ENCODE measurements around the gene NUDT3. TPM values are rescaled to one million over a fixed set of nuclear protein-coding genes. Genes with fewer than 3 reads are reported as not detected.

The NUDT3 gene
- total and polyA plus RNA-seq, 9 of the 15 experiments (the other 6 are each of a cell fraction or from before 2014, with no cell fraction given), result 5.4 to 81.2 (median 56.4) TPM

GRCh38 chr6:34274129-34274528 lies 118.3 kb downstream of the NUDT3 start:
- DNase-seq (ENCODE audit: extremely low read depth in 1 of 4, low spot score in 3 of 4), result peak in 3 of 4 experiments; percentile 7 to 45 (median 8)
- TF ChIP-seq CXXC5 (CRISPR knock-in tag; IDR thresholded peaks at IDR 0.05) (no peak), ZNF592 (IDR thresholded peaks at IDR 0.05) (peak; percentile 50; the same call in 1 of the 2 replicates), MLX (CRISPR knock-in tag; conservative IDR thresholded peaks at IDR 0.05) (no peak), RBM25 (IDR thresholded peaks at IDR 0.05; ENCODE audit: low read depth, low read length, severe bottlenecking) (no peak), ZNF668 (CRISPR knock-in tag; IDR thresholded peaks at IDR 0.05) (peak; percentile 40; the same call in 1 of the 2 replicates), DMBX1 (CRISPR knock-in tag; IDR thresholded peaks at IDR 0.05; ENCODE audit: borderline replicate concordance) (peak; percentile 46; the same call in 1 of the 2 replicates), GATA2 (CRISPR knock-in tag; IDR thresholded peaks at IDR 0.05) (no peak), KAT7 (CRISPR knock-in tag; IDR thresholded peaks at IDR 0.05; ENCODE audit: borderline replicate concordance) (peak; percentile 4; the same call in 1 of the 2 replicates), PKNOX1 (IDR thresholded peaks at IDR 0.05) (no peak), NR2C1 (IDR thresholded peaks at IDR 0.05) (no peak; the same call in 1 of the 2 replicates), NR2C1 (tag; IDR thresholded peaks at IDR 0.05) (peak; percentile 21; the same call in 1 of the 2 replicates), ZNF165 (CRISPR knock-in tag; IDR thresholded peaks at IDR 0.05; ENCODE audit: borderline replicate concordance) (no peak), CBFB (CRISPR knock-in tag; IDR thresholded peaks at IDR 0.05) (peak; percentile 33; the same call in 1 of the 2 replicates), VEZF1 (CRISPR knock-in tag; IDR thresholded peaks at IDR 0.05) (no peak)

More at GRCh38 chr6:34274129-34274528, 118.3 kb downstream of the NUDT3 start:
- Histone ChIP-seq H3K9ac (ENCODE audit: insufficient read depth in 1 of 2, low read depth in 2 of 2, low read length in 2 of 2) (peak overlapping the region in 1 of 2 experiments; percentile 68; a peak in 2 of 4 replicates), H4K20me1 (replicated peaks; ENCODE audit: control insufficient read depth, insufficient read depth, low read length) (no peaks in the 10 kb centered on the region), H3K4me3 (no peak overlapping the region), H3K36me3 (ENCODE audit: control insufficient read depth, insufficient read depth, low read length) (peaks cover 20% of the 10 kb centered on the region; the same call in 2 of the 3 replicates), H3K27ac (ENCODE audit: extremely low read depth, low read depth, low read length) (peak overlapping the region; percentile 91), H2AFZ (ENCODE audit: low read depth, low read length) (0 out of 2 replicates have a peak overlapping the region, but pooled peaks have one; percentile 24), H3K9me1 (ENCODE audit: control insufficient read depth, insufficient read depth, low read length) (no peaks in the 10 kb centered on the region), H3K27me3 (ENCODE audit: control insufficient read depth in 2 of 2, insufficient read depth in 2 of 2, low read length in 2 of 2) (no peaks in the 10 kb centered on the region), H3K4me1 (replicated peaks in 1 of 2; ENCODE audit: control insufficient read depth in 2 of 2, insufficient read depth in 2 of 2, low read length in 2 of 2) (peaks cover 39 to 63% of the 10 kb centered on the region in 2 experiments), H3K9me3 (replicated peaks; ENCODE audit: control insufficient read depth, insufficient read depth, low read depth, low read length) (peaks cover 3% of the 10 kb centered on the region), H3K79me2 (ENCODE audit: control insufficient read depth, insufficient read depth, low read length) (peaks cover 7% of the 10 kb centered on the region; the same call in 1 of the 3 replicates), H3K4me2 (ENCODE audit: insufficient read depth, low read length) (peak overlapping the region; percentile 82)
- ChIA-PET POLR2A (interaction anchor here (0.6 to 2.4 kb wide), 2 partner anchors 8 to 286 kb away, joined by 3 to 14 read pairs; no protein-coding TSS in a partner anchor), CTCF (ENCODE audit: low intra/inter-chr PET ratio) (no interaction called here)
- 89% methylated on average over 1 of the region's 1 CpG for WGBS (ENCODE audit: insufficient coverage, low coverage, missing lambda C conversion rate)
- intact Hi-C loops (cut with micrococcal nuclease) (loop anchor here (10.0 kb wide), 1 partner anchor 121 kb away; the partner anchor contains the start of gene NUDT3), in situ Hi-C loops (cut with MboI) (no loop called here)
- BruUV-seq (replicated peaks), result no TSS peak
- no peak for FAIRE-seq
- ATAC-seq, result no peak
